Muscle of leg (tissue), 11 donors: ENCODE data around the gene LRRK1. TPM values are rescaled to one million over a fixed set of nuclear protein-coding genes. Genes with fewer than 3 reads are reported as not detected.

Experiments
- DNase-seq: peaks from one replicate; pipeline ENCODE4 v3.0.0; 2013
- H3K27ac ChIP-seq: one replicate; pipeline ENCODE4 v1.5.1; 2013; ENCODE audit warnings: mild to moderate bottlenecking, low read length, control low read depth
- H3K27me3 ChIP-seq: one replicate; pipeline ENCODE4 v1.6.1; 2013; ENCODE audit warnings: low read length; ENCODE audit not compliant: control insufficient read depth, insufficient read depth
- H3K36me3 ChIP-seq: one replicate; pipeline ENCODE4 v1.6.1; 2013; ENCODE audit warnings: low read length; ENCODE audit not compliant: control insufficient read depth, insufficient read depth
- H3K4me1 ChIP-seq: one replicate; pipeline ENCODE4 v1.6.1; 2013; ENCODE audit warnings: low read length; ENCODE audit not compliant: control insufficient read depth, insufficient read depth
- H3K4me3 ChIP-seq: one replicate; pipeline ENCODE4 v1.5.1; 2013; ENCODE audit warnings: low read length, control low read depth
- H3K9me3 ChIP-seq: replicated peaks from 2 replicates; pipeline ENCODE4 v1.6.1; 2013; ENCODE audit warnings: low read depth, low read length; ENCODE audit not compliant: control insufficient read depth
- WGBS: methylation state at CpG from one replicate; pipeline ENCODE4 v1.1.5; 2013; ENCODE audit warnings: missing lambda C conversion rate; ENCODE audit not compliant: insufficient coverage; 5-methylcytosine and 5-hydroxymethylcytosine counted together
- polyA plus RNA-seq, 8 donors: library from polyadenylated mRNA; unstranded; fragments of 120-200 nt; gene quantifications; one replicate each; pipeline versions ENCODE4 v1.2.1 to v1.2.3, GENCODE V29; 2013; ENCODE audit warnings: inconsistent platforms in 1 of 8, low replicate concordance in 1 of 8; ENCODE audit not compliant: insufficient read length in 8 of 8, insufficient read depth in 1 of 8
- total RNA-seq: library from RNA; stranded (reverse); fragments of 120-200 nt; gene quantifications from one replicate; pipeline ENCODE4 v1.2.4, GENCODE V29; 2013

Gene LRRK1
- total and polyA plus RNA-seq, 9 donors: 4.1 to 9.4 (median 5.8) TPM

- no peak overlapping the region for H3K27ac ChIP-seq
- no peak for DNase-seq
- no peak overlapping the region for H3K4me3 ChIP-seq
- H3K9me3 ChIP-seq: no peaks in the 10 kb centered on the region
- no peaks in the 10 kb centered on the region for H3K36me3 ChIP-seq
- H3K27me3 ChIP-seq: peaks cover 19% of the 10 kb centered on the region
- H3K4me1 ChIP-seq: peaks cover 8% of the 10 kb centered on the region
- WGBS: 71% methylated on average over 4 of the region's 5 CpGs
Observed at GRCh38 chr15:100923902-100924301, 4.7 kb downstream of the LRRK1 start.

GRCh38 chr15:100924436-100924835, 5.3 kb downstream of the LRRK1 start:
- WGBS: 85% methylated on average over 10 of the region's 11 CpGs
- DNase-seq: no peak
- H3K4me1 ChIP-seq: peaks cover 12% of the 10 kb centered on the region
- H3K4me3 ChIP-seq: no peak overlapping the region
- no peaks in the 10 kb centered on the region for H3K9me3 ChIP-seq
- H3K36me3 ChIP-seq: peaks cover 1% of the 10 kb centered on the region
- no peak overlapping the region for H3K27ac ChIP-seq
- peaks cover 19% of the 10 kb centered on the region for H3K27me3 ChIP-seq

GRCh38 chr15:100925480-100925879, 6.3 kb downstream of the LRRK1 start:
- 96% methylated on average over 3 of the region's 8 CpGs for WGBS

GRCh38 chr15:100926258-100926657, 7.1 kb downstream of the LRRK1 start:
- Histone ChIP-seq H3K9me3 (no peaks in the 10 kb centered on the region), H3K4me3 (no peak overlapping the region), H3K4me1 (peaks cover 14% of the 10 kb centered on the region), H3K27ac (no peak overlapping the region), H3K27me3 (peaks cover 3% of the 10 kb centered on the region), H3K36me3 (peaks cover 6% of the 10 kb centered on the region)
- no peak for DNase-seq
- WGBS: 75% methylated on average over 2 of the region's 11 CpGs

More at GRCh38 chr15:100925480-100925879, 6.3 kb downstream of the LRRK1 start:
- H3K4me3 ChIP-seq: no peak overlapping the region
- peaks cover 6% of the 10 kb centered on the region for H3K36me3 ChIP-seq
- DNase-seq: no peak
- peaks cover 14% of the 10 kb centered on the region for H3K4me1 ChIP-seq
- H3K27ac ChIP-seq: no peak overlapping the region
- peaks cover 9% of the 10 kb centered on the region for H3K27me3 ChIP-seq
- H3K9me3 ChIP-seq: no peaks in the 10 kb centered on the region

GRCh38 chr15:100926971-100927756, 8.0 kb downstream of the LRRK1 start:
- Histone ChIP-seq H3K36me3 (peaks cover 6% of the 10 kb centered on the region), H3K4me1 (peaks cover 14% of the 10 kb centered on the region), H3K27me3 (no peaks in the 10 kb centered on the region), H3K9me3 (no peaks in the 10 kb centered on the region), H3K27ac (no peak overlapping the region), H3K4me3 (no peak overlapping the region)
- 64% methylated on average over 4 of the region's 11 CpGs for WGBS
- DNase-seq: no peak

GRCh38 chr15:100928632-100929280, 9.6 kb downstream of the LRRK1 start:
- Histone ChIP-seq H3K27me3 (no peaks in the 10 kb centered on the region), H3K4me1 (peaks cover 12% of the 10 kb centered on the region), H3K4me3 (no peak overlapping the region), H3K36me3 (peaks cover 6% of the 10 kb centered on the region), H3K27ac (no peak overlapping the region), H3K9me3 (no peaks in the 10 kb centered on the region)
- WGBS: 87% methylated on average over 6 of the region's 13 CpGs
- DNase-seq: no peak

GRCh38 chr15:100929641-100930042, 10.5 kb downstream of the LRRK1 start:
- Histone ChIP-seq H3K4me1 (peaks cover 12% of the 10 kb centered on the region), H3K4me3 (no peak overlapping the region), H3K27me3 (no peaks in the 10 kb centered on the region), H3K36me3 (peaks cover 6% of the 10 kb centered on the region), H3K27ac (no peak overlapping the region), H3K9me3 (no peaks in the 10 kb centered on the region)
- DNase-seq: no peak
- 21% methylated on average over 5 of the region's 6 CpGs for WGBS

GRCh38 chr15:100930306-100930848, 11.2 kb downstream of the LRRK1 start:
- 90% methylated on average over 3 of the region's 4 CpGs for WGBS

GRCh38 chr15:100931143-100931890, 12.2 kb downstream of the LRRK1 start:
- peaks cover 6% of the 10 kb centered on the region for H3K36me3 ChIP-seq
- DNase-seq: no peak
- WGBS: 88% methylated on average over 9 of the region's 15 CpGs
- no peak overlapping the region for H3K4me3 ChIP-seq
- H3K9me3 ChIP-seq: peaks cover under 1% of the 10 kb centered on the region
- peaks cover 12% of the 10 kb centered on the region for H3K4me1 ChIP-seq
- no peak overlapping the region for H3K27ac ChIP-seq
- H3K27me3 ChIP-seq: no peaks in the 10 kb centered on the region

More at GRCh38 chr15:100930306-100930848, 11.2 kb downstream of the LRRK1 start:
- no peak for DNase-seq
- no peaks in the 10 kb centered on the region for H3K27me3 ChIP-seq
- H3K9me3 ChIP-seq: no peaks in the 10 kb centered on the region
- H3K4me1 ChIP-seq: peaks cover 12% of the 10 kb centered on the region
- no peak overlapping the region for H3K4me3 ChIP-seq
- H3K36me3 ChIP-seq: peaks cover 6% of the 10 kb centered on the region
- H3K27ac ChIP-seq: no peak overlapping the region
